Activated T-helper 2 cell treated with anti-CD3 and anti-CD28 coated beads, Interferon-gamma antibody, Interleukin-2, Interleukin-4, amounts not matched to agents 10 μg/mL and 5 μg/mL and 100 μg/mL, durations not matched to agents 14 hours and 24 hours and 36 hours (primary cell): Measurements from ENCODE around the gene PRR33. TPM values are rescaled to one million over a fixed set of nuclear protein-coding genes. Genes with fewer than 3 reads are reported as not detected.
"Not testable (repeated sequence)": the region's sequence is repeated elsewhere in the genome, so short reads cannot be mapped to it uniquely, and the experiment has no call there.

Experiments used
- DNase-seq: peaks from one replicate; pipeline ENCODE4 v3.0.0; 2021; ENCODE audit warnings: low spot score
- H3K27ac Mint-ChIP-seq: one replicate; pipeline ENCODE4 v1.8.0; 2021; ENCODE audit warnings: mixed read lengths
- H3K27me3 Mint-ChIP-seq: one replicate; pipeline ENCODE4 v1.8.0; 2021; ENCODE audit warnings: low read depth, mixed read lengths
- H3K36me3 Mint-ChIP-seq: one replicate; pipeline ENCODE4 v1.8.0; 2021; ENCODE audit warnings: low read depth, mixed read lengths
- H3K4me1 Mint-ChIP-seq: one replicate; pipeline ENCODE4 v1.8.0; 2021; ENCODE audit warnings: low read depth, mixed read lengths
- H3K4me3 Mint-ChIP-seq: one replicate; pipeline ENCODE4 v1.8.0; 2021; ENCODE audit warnings: low read depth, mild to moderate bottlenecking, moderate library complexity, mixed read lengths
- H3K9me3 Mint-ChIP-seq: one replicate; pipeline ENCODE4 v1.8.0; 2021; ENCODE audit warnings: mixed read lengths
- intact Hi-C: fragments of 100-400 bp; cut with micrococcal nuclease; formaldehyde crosslinking; loops from one replicate; pipeline ENCODE4 v1.15.1; 2023
- total RNA-seq: library from RNA; stranded (reverse); gene quantifications from 2 replicates; pipeline ENCODE4 v1.2.3, GENCODE V29; 2022

The PRR33 gene
- total RNA-seq: 0.05 TPM in 1 of 2 replicates, not detected in the other

- no peak for DNase-seq
- H3K36me3 Mint-ChIP-seq: peaks cover 37% of the 10 kb centered on the region
- H3K4me3 Mint-ChIP-seq: no peak within 1 kb of the TSS
- H3K9me3 Mint-ChIP-seq: no peaks in the 10 kb centered on the region
- no peak within 1 kb of the TSS for H3K27ac Mint-ChIP-seq
- H3K4me1 Mint-ChIP-seq: peaks cover 17% of the 10 kb centered on the region
- intact Hi-C loops: no loop called here
- H3K27me3 Mint-ChIP-seq: peaks cover 9% of the 10 kb centered on the region
These were observed at the start of gene PRR33 for GRCh38 chr11:1891831-1892115. PRR33 (minus strand) TSS chr11:1891895; CDS start chr11:1890584, 1,311 bp downstream.

GRCh38 chr11:1939788-1940187 lies 48.1 kb upstream of the PRR33 start:
- H3K9me3 Mint-ChIP-seq, H3K4me1 Mint-ChIP-seq, intact Hi-C loops, H3K36me3 Mint-ChIP-seq, H3K4me3 Mint-ChIP-seq, H3K27ac Mint-ChIP-seq, H3K27me3 Mint-ChIP-seq, DNase-seq: not testable (repeated sequence)

GRCh38 chr11:1939006-1939625 lies 47.4 kb upstream of the PRR33 start:
- intact Hi-C loops: no loop called here
- no peaks in the 10 kb centered on the region for H3K9me3 Mint-ChIP-seq
- no peak overlapping the region for H3K4me3 Mint-ChIP-seq
- no peak for DNase-seq
- no peaks in the 10 kb centered on the region for H3K27me3 Mint-ChIP-seq
- peaks cover 3% of the 10 kb centered on the region for H3K4me1 Mint-ChIP-seq
- no peak overlapping the region for H3K27ac Mint-ChIP-seq
- no peaks in the 10 kb centered on the region for H3K36me3 Mint-ChIP-seq

DNA sequence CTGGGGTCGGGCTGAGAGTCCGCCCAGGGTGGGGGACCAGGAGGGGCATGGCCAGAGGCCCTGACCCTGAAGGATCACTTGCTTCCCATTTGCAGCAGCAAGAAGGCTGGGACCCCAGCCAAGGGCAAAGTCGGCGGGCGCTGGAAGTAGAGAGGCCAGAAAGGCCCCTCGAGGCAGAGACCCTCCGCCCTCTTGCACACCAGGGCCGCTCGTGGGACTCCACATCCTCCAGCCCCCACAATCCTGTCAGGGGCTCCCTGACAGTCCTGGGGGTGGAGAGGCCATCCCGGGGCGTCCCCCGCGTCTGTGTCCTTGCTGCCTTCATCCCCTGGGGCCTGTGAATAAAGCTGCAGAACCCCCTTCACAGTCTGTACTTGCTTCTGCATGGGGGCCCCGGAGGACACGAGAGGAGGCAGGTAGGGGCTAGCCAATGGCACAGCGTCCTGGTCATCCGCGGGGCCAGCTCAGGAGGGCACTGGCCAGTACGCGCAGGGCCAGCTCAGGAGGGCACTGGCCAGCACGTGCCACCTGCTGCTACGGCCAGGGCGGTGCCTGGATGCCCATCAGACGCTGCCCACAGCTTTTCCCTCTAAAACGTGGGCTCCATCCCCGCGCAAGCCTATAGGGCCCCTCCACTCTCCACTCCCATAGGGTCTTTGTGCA lies 46.8 kb upstream of the PRR33 start:
- H3K27me3 Mint-ChIP-seq: no peaks in the 10 kb centered on the region
- intact Hi-C loops: loop anchor here (1.0 kb wide), 1 partner anchor 24 kb away; no protein-coding TSS in a partner anchor
- H3K4me3 Mint-ChIP-seq: no peak overlapping the region
- H3K4me1 Mint-ChIP-seq: peaks cover 3% of the 10 kb centered on the region
- H3K27ac Mint-ChIP-seq: no peak overlapping the region
- H3K36me3 Mint-ChIP-seq: no peaks in the 10 kb centered on the region
- no peak for DNase-seq
- H3K9me3 Mint-ChIP-seq: no peaks in the 10 kb centered on the region

DNA sequence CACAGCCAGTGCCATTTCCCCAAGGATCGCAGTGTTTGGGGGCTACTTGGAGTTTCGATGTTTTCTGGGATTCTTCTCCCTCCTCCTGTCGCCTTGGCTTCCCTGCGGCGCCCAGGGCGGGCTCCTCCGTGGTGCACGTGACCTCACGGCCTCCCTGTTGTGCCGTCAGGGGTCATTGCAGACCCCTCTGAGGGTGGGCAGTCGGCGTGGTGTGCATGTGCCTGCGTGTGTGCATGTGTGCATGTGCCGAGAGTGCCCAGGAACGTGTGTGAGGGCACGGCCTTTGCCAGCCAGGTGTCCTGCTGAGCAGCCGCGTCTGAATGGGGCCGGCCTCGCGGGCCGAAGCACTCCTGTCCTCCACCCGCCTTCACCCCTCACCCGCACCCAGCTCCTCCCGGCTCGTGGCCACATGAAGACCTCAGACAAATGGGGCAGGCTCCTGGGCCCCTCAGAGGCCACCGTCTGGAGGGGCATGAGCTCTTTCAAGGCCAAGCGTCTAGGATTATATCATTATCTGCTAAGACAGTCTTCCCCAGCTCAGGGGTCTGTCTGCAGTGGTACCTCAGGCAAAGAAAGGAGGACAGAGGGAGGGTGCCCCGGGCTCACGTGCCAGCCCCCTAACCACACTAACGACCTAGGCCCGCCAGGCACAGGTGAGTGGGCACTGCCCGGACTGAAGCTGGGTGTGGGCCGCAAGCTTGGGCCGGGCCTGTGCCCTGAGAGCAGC lies 46.1 kb upstream of the PRR33 start:
- DNase-seq: no peak

GRCh38 chr11:1936781-1937615 lies 45.3 kb upstream of the PRR33 start:
- no peaks in the 10 kb centered on the region for H3K36me3 Mint-ChIP-seq
- H3K27ac Mint-ChIP-seq: no peak overlapping the region
- H3K27me3 Mint-ChIP-seq: peaks cover 2% of the 10 kb centered on the region
- H3K4me3 Mint-ChIP-seq: no peak overlapping the region
- no peak for DNase-seq
- H3K4me1 Mint-ChIP-seq: peaks cover 3% of the 10 kb centered on the region
- H3K9me3 Mint-ChIP-seq: no peaks in the 10 kb centered on the region
- intact Hi-C loops: no loop called here

More for the DNA sequence above, 46.1 kb upstream of the PRR33 start:
- intact Hi-C loops: loop anchor here (1.0 kb wide), 1 partner anchor 23 kb away; no protein-coding TSS in a partner anchor
- H3K4me1 Mint-ChIP-seq: peaks cover 3% of the 10 kb centered on the region
- no peak overlapping the region for H3K27ac Mint-ChIP-seq
- peaks cover 1% of the 10 kb centered on the region for H3K27me3 Mint-ChIP-seq
- no peak overlapping the region for H3K4me3 Mint-ChIP-seq
- no peaks in the 10 kb centered on the region for H3K9me3 Mint-ChIP-seq
- H3K36me3 Mint-ChIP-seq: no peaks in the 10 kb centered on the region

- H3K27me3 Mint-ChIP-seq: peaks cover 2% of the 10 kb centered on the region
- no peak overlapping the region for H3K27ac Mint-ChIP-seq
- no peak overlapping the region for H3K4me3 Mint-ChIP-seq
- H3K36me3 Mint-ChIP-seq: no peaks in the 10 kb centered on the region
- peaks cover 3% of the 10 kb centered on the region for H3K4me1 Mint-ChIP-seq
- intact Hi-C loops: no loop called here
- no peaks in the 10 kb centered on the region for H3K9me3 Mint-ChIP-seq
- no peak for DNase-seq
These were observed 44.5 kb upstream of the PRR33 start for GRCh38 chr11:1936072-1936780.

GRCh38 chr11:1935156-1936071 lies 43.7 kb upstream of the PRR33 start:
- Mint-ChIP-seq H3K4me3 (no peak overlapping the region), H3K27ac (no peak overlapping the region), H3K9me3 (no peaks in the 10 kb centered on the region), H3K36me3 (no peaks in the 10 kb centered on the region), H3K27me3 (peaks cover 2% of the 10 kb centered on the region), H3K4me1 (peaks cover 3% of the 10 kb centered on the region)
- intact Hi-C loops: no loop called here
- DNase-seq: no peak

DNA sequence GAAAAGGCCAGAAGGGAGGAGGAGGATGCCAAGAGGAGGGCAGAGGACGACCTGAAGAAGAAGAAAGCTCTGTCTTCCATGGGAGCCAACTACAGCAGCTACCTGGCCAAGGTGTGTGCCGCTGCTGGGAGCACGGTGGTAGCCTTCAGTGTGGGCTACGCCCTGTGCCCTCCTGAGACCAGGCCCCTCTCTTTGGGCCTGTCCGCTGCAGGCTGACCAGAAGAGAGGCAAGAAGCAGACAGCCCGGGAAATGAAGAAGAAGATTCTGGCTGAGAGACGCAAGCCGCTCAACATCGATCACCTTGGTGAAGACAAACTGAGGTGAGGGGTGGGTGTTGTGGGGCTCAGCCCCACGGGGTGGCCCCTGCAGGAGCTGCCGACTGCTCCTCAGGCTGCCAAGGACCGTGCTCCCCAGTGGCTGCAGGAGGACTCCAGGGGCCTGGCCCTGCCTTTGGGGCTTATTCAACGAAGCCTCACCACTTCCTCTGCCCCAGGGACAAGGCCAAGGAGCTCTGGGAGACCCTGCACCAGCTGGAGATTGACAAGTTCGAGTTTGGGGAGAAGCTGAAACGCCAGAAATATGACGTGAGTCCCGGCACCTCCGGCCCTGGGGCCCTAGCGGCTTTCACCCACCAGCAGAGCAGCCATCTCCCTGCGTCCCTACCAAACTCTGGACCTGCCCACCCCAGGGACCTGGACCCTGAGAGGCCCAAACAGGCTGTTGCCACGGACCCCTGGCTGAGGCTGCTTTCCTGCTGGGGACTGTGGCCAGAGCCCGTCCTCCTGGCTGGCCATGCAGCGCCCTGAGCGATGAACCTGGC lies 42.9 kb upstream of the PRR33 start:
- Mint-ChIP-seq H3K27ac (no peak overlapping the region), H3K9me3 (no peaks in the 10 kb centered on the region), H3K4me1 (peaks cover 1% of the 10 kb centered on the region), H3K27me3 (peaks cover 2% of the 10 kb centered on the region), H3K36me3 (no peaks in the 10 kb centered on the region), H3K4me3 (no peak overlapping the region)
- DNase-seq: no peak
- intact Hi-C loops: no loop called here

DNA sequence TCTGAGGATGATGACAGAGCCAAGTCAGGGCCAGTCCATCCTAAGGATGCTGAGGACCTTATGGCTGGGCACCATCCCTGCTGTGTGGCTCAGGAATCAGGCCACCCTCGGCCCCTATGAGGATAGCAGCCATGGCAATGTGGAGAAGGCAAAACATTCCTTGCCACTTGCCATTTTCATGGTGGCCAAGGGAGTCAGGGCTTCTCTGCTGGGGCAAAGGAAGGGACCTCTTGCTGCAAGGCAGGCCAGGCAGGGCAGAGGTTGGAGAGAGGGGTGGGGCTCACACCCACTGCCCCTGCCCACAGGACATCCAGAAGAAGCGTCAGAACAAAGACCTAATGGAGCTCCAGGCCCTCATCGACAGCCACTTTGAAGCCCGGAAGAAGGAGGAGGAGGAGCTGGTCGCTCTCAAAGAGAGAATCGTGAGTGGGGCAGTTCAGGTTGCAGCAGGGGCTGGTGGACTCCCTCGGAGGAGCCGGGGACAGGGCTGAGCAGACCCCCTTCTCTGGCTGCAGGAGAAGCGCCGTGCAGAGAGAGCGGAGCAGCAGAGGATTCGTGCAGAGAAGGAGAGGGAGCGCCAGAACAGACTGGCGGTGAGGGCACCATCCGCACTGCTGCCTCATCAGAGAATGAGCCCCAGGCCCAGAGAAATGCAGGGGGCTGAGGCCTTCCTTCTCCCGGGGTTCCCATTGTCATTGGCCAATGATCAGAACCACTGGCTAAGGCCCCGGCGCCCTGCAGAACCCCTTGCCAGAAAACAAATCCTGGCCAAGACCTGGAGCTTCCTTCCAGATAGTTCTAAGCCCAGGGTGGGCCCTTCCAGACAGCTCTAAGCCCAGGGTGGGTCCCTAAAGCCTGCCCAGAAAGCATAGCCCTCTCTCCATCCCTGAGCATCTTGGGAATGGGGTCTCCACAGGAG lies 42.0 kb upstream of the PRR33 start:
- intact Hi-C loops: no loop called here
- H3K4me3 Mint-ChIP-seq: no peak overlapping the region
- H3K27me3 Mint-ChIP-seq: peaks cover 2% of the 10 kb centered on the region
- H3K36me3 Mint-ChIP-seq: no peaks in the 10 kb centered on the region
- no peaks in the 10 kb centered on the region for H3K4me1 Mint-ChIP-seq
- no peaks in the 10 kb centered on the region for H3K9me3 Mint-ChIP-seq
- no peak overlapping the region for H3K27ac Mint-ChIP-seq
- DNase-seq: no peak
